ENCODE data around the gene APCDD1L.

The APCDD1L gene

GRCh38 chr20:58515233-58516212 lies at the start of gene APCDD1L:
APCDD1L (minus strand) TSS chr20:58515399; CDS start chr20:58514707, 692 bp downstream.
- no peak for DNase-seq

GRCh38 chr20:58559368-58559729 lies 44.1 kb upstream of the APCDD1L start:
- DNase-seq, result no peak

- no peak for DNase-seq
These were observed 43.5 kb upstream of the APCDD1L start for GRCh38 chr20:58558486-58559367.

- no peak for DNase-seq
These were observed 42.6 kb upstream of the APCDD1L start for GRCh38 chr20:58557733-58558342.

- DNase-seq, result no peak
These were observed 41.8 kb upstream of the APCDD1L start for GRCh38 chr20:58556961-58557360.

GRCh38 chr20:58555078-58555765 lies 40.0 kb upstream of the APCDD1L start:
- DNase-seq, result no peak

GRCh38 chr20:58554541-58554940 lies 39.3 kb upstream of the APCDD1L start:
- no peak for DNase-seq

GRCh38 chr20:58553841-58554240 lies 38.6 kb upstream of the APCDD1L start:
- no peak for DNase-seq

GRCh38 chr20:58553166-58553696 lies 38.0 kb upstream of the APCDD1L start:
- DNase-seq, result no peak

GRCh38 chr20:58552366-58552934 lies 37.3 kb upstream of the APCDD1L start:
- no peak for DNase-seq

GRCh38 chr20:58551631-58552030 lies 36.4 kb upstream of the APCDD1L start:
- DNase-seq, result no peak

GRCh38 chr20:58550275-58551059 lies 35.3 kb upstream of the APCDD1L start:
- no peak for DNase-seq

GRCh38 chr20:58549231-58550209 lies 34.3 kb upstream of the APCDD1L start:
- no peak for DNase-seq

GRCh38 chr20:58547623-58548475 lies 32.6 kb upstream of the APCDD1L start:
- no peak for DNase-seq

GRCh38 chr20:58546756-58547622 lies 31.8 kb upstream of the APCDD1L start:
- DNase-seq, result no peak

GRCh38 chr20:58546416-58546711 lies 31.2 kb upstream of the APCDD1L start:
- no peak for DNase-seq

- DNase-seq, result no peak
These were observed 30.6 kb upstream of the APCDD1L start for GRCh38 chr20:58545565-58546415.
